HG03196 (cell line): ENCODE data around the gene CCDC68.
"Not testable (repeated sequence)": the region's sequence is repeated elsewhere in the genome, so short reads cannot be mapped to it uniquely, and the experiment has no call there.

ENCODE experiments used
- ATAC-seq: cut with Tn5 transposase; IDR thresholded peaks from one replicate; pipeline ENCODE4 v1.9.1; 2021; ENCODE audit not compliant: unreplicated experiment

Gene CCDC68

DNA sequence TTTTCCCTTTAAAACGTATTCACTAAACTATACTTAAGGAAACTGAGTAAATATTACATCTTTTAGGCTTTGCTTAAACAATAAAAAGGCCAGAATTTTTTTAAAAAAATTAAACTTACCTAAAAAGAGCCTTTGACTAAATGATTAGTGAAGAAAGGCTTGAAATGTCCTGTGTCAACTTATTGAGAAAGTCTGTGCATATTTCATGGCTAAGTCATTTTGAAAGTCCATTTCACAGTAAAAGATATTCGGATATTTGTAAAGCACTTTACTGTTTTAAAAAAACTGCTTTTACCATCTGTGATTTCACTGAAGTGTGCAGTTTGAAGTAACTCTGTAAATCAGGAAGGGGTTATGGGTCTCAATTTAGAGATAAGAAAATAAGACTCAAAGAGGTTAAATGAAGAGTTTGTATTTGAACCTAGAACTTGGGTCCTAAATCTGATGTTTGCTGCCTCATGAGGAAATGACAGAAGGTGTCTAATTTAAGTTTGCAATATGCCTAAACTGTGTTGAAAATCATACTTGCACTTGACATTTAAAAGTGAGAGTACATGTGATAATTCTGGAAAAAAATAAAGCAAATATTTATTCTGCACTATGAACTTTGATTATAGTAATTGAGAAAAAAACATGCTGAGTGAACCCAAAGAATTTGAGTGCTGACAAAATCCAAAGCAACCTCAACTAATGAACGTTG lies 80.5 kb downstream of the CCDC68 start:
- no peak for ATAC-seq

DNA sequence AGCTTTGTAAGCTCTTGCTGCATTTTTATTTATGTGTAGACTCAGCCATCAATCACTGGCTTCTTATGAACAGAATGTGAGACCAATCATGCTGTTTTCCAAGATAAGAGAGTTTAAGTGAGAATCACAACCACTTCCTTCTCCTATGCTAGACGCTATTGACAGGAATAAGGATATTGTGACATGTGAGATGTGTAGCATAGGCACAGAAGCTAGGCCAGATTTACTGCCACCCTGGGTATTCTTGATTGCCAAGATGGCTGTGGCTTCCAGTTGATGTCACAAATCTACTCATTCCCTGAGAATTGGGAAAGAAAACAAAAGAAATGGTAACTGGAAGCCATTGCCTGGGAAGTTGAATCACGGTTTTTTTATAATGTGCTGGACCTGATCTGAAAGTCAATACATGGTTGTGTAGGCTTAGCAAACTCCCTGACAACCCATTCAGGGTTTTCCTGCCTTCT lies 81.1 kb downstream of the CCDC68 start:
- no peak for ATAC-seq

DNA sequence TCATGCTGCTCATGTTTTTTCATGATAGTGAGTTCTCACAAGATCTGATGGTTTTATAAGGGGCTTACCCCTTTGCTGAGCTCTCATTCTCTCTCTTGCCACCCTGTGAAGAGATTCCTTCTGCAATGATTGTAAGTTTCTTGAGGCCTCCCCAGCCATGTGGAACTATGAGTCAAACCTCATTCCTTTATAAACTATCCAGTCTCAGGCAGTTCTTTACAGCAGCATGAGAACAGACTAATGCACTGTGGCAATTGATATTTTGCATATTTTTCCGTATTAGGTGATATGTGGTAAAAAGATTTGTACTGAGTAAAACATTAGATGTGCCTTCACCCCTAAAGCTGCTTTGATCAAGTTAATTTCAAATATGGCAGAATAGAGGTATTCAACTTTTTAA lies 82.2 kb downstream of the CCDC68 start:
- ATAC-seq = no peak

DNA sequence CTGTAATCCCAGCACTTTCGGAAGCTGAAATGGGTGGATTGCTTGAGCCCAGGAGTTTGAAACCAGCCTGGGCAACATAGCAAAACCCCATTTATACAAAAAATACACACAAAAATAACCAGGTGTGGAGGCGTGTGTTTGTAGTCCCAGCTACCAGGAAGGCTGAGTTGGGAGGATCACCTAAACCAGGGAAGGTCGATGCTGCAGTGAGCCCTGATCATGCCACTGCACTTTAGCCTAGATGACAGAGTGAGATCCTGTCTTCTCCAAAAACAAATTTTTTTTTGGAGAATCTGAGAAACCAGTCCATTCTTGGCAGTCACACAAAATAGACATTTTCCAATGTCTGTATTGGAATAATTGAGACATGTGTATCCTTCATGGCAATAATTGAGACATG lies 84.2 kb downstream of the CCDC68 start:
- no peak for ATAC-seq

DNA sequence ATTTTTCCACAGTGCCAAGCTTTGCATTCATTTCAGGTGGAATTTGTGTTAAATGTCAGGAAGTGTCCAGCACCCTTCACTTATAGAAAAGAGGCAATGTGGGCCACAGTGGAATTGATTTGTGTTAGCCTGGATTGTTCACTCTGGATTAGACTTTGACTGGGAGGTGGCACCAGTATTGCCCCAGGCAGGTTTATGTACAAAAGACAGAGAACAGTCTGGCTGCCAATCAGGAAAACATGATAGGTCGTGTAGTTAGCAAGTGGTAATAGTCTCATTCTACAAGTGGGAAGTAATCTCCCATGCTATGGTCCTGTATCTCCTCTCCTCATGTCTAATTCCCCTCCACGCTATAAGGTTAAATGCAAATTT lies 85.4 kb downstream of the CCDC68 start:
- ATAC-seq = no peak

DNA sequence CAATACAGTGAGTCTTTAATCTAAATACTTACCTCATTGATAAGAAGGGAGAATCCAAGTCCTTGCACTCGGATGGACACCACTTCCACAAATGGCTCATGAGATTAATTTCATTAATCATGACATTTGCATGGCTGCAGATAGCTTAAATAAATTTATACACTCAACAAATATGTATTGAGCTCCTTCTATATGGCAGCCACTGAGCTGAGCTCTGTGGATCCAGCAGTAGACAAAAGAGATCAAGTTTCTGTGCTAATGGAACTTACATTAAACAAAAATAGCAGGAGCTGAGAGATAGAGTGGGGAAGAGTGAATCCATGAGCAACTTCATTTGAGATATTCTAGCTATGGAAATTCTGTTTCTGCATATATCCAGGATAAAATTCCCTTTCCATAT lies 86.6 kb downstream of the CCDC68 start:
- no peak for ATAC-seq

DNA sequence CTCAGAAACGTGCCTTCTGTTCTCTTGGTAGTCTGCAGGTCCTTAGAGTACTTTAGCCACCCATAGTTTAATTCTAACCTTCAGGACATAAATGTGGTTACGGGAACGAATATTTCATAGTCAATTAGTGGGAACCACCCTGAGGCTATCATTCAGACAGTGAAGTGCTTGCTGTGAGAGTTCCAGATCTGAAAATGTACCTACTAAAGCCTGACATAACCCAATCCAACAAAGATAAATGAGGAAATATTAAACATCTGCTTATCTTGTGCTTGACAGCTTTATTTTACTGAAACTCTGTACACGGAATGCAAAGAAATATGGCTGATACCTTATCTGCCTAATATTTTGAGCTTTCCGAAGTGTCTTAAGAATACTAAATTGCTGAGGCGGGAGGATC lies 88.0 kb downstream of the CCDC68 start:
- no peak for ATAC-seq

DNA sequence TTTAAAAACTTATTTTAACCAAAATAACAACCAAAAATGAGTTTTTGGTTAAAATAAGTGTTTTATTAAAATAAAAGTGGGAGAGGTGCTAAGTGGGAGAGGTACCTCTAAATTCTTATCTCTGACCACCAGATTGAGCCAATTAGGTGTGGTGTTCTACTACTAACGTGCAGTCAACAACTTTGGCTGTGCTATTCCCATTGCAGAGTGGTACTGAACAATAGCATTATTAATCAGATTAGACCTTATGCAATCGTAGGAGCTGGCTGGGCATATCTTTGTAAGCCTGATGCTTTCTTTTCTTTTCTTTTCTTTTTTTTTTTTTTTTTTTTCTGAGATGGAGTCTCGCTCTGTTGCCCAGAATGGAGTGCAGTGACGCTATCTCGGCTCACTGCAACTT lies 92.1 kb downstream of the CCDC68 start:
- no peak for ATAC-seq

DNA sequence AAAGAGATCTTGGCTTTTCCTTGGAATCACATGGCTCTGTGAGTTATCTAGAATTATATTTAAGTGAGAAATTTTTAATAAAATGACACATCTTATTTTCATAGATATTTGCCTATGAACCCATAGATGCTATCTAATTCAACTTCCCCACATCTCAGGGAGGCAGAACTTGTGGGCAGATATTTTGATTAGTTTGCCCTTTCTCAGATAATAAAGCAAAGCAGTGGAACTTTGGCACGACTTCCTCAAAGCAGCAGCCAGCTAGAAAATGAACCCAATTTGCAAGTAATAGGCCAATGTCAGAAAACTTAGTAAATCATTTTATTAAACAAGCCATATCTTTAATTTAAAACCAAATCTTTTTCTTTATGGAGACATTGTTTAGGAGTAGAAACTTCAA lies 98.3 kb downstream of the CCDC68 start:
- ATAC-seq = no peak

DNA sequence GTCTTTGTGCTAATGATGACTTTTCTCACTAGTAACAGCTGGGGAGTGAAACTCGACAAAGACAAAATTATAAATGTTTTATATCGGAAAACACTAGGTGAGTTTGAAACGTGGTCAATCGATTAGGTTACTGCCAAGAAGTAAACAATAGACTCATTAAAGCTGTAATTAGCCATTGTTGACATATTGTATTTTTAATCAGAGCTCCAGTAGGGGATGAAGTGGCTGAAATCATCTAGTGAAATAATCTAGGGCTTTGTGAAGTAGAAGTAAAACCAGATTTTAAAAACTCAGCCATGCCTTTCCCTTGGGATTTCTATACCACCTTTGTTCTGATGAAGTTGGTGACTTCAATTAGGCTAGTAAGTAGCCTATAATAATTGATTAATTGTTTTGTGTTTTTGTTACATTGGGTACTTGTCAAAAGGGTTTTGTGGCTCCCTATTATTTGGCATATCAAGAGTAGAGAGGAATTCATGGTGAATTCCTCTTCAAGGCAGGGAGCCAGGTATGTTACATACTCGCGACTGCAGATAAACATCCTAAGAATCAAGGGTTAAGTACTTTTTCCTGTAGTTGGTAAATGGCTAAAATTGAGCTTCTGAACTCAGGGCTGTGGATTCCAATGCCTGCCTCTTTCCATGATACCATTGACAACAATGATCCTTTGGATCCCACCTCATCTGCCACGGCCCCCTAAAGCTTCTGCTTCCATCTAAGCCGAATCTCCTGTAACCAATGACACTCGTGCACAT lies 99.4 kb downstream of the CCDC68 start:
- no peak for ATAC-seq

DNA sequence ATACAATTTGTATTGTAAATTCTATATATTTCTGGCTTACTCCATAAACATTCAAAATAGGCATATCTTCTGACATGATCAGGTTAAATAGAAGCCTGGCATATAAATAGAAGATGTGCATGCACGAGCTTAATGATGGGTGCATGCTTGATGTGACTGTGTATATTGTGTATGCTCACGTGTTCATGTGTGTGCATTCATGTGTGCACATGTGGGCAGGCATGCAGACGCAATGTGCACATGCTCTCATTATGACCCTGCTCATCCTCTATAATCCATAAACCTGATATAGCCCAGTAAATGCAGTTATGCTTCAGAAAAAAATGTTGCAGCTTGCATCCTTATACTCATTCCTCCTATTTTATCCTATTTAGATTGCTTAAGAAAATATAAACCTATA lies 101.8 kb downstream of the CCDC68 start:
- ATAC-seq = no peak

DNA sequence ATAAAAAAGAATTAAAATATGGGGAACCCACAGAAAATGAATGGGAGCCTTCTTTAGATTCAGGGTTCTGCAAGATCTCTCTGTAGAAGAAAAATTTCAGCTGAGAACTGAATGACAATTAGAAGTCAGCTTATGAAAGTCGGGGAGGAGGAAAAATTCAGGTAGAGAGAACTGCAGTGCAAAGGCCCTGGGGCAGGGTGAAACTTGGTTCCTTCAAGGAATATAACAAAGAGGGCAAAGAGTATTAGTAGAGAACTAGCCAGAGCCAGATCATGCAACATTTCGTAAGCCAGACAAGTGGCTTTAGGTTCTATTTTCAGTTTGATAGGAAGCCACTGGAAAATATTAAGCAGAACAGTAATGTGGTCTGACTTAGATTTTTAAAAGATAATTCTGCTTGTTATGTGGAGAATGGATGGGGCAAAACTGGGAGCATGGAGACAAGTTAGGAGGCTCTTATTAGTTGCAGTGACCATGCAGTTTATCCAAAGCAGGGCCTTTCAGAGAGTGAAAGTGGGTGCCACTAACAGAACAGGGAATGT lies 103.1 kb downstream of the CCDC68 start:
- ATAC-seq = no peak

DNA sequence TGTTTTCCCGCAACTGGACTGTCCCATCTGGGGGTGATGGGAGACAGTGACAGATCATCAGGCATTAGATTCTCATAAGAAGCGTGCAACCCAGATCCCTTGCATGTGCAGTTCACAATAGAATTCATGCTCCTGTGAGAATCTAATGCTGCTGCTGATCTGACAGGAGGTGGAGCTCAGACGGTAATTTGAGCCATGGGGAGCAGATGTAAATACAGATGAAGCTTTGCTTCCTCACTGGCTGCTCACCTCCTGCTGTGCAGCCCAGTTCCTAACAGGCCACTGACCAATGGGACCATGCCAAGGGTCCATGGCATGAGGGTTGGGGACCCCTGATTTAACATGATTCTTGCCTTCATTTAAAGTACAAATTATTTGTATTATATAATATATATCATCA lies 104.2 kb downstream of the CCDC68 start:
- ATAC-seq = not testable (repeated sequence)

DNA sequence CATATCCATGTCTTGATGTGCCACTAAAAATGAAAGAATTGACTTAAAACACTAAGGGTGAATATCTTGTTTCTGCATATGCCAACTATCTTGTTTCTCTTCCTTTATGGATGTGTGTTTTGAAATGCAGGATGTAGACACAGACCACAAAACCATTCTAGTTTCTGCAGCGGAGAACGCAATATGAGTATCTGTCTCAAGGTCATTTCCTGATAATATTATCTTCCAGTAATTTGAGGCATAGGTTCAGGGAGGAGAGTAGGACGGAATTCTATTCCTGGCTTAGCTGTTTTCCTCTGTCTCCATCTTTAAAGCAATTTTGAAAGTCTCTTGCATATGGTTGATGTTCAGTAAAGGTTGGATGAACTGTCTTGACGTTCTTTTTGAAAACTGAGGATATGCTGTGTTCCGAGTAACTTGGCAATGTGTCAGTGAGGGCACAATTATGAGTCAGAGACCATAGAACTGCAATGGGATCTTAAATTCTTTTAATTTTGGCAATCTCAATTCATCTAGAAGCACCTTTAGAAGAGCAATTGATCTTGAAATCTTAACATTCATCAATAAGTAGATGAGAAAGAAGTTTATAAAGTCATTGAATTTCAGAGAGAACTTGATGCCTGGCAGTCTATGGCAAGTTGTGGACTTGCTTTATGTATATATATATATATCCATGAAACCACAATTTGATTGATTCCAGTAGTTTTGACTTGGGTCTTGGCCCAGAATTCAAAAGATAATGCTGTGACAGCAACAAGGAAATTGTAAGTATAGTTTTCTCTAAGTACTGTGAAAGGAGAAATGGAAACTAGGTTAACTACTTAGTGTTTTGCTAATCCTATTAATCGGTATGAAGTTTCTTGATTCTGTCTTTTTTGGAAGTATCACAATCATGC lies 106.2 kb downstream of the CCDC68 start:
- no peak for ATAC-seq
